GM18507 (cell line): ENCODE results near the gene TMEM60.
A peak's percentile ranks its signal among the peaks of the same experiment; 100 is the strongest.
"Not testable (repeated sequence)": the region's sequence is repeated elsewhere in the genome, so short reads cannot be mapped to it uniquely, and the experiment has no call there.

Experiments used
- DNase-seq: peaks from one replicate; pipeline ENCODE4 v3.0.0; 2011; ENCODE audit warnings: low read depth; ENCODE audit not compliant: insufficient read length; ENCODE audit errors: extremely low spot score
- FAIRE-seq: peaks from 2 replicates; lab custom pipeline; 2011; peaks lifted over from hg19 to GRCh38; lab: Jason Lieb, UNC

The TMEM60 gene

DNA sequence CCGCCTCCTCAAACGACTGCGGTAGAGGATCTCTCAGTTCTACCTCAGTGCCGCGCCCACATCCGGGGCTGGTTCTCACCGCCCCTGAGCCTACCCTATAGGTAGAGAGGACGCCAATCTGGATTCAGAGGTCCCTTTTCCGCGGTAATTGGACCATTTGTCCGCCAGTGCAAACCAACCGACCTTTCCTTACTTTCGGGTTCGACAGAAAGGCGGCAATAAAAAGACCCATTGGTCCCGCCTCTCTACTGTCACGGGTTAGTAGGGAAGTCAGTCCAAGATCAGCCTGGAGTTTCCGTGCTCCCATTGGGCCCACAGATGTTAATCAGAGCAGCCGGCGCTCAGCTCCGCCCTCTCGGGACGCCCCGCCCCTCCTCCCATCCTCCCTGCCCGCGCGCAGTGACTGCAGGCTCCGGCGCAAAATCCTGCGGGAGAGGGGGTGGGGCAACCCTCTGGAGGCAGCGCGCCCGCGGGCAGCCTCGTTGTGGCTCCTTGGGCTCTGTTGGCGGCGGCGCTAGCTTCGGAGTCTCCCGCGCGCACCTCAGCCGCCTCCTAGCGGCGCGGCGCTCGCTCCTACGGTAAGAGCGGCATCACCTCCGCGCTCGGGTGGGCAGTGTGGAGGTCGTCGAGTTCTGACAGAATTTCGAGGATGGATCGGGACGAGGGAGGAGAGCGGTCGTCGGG lies at the start of gene TMEM60, which contains the start of gene PHTF2:
Gene TMEM60, minus strand, starts transcription at position 41 of the 684 bp plus-strand sequence. CDS start 4,061 bp downstream, outside the sequence.
Gene PHTF2, plus strand, starts transcription at position 380 of the 684 bp plus-strand sequence.
- peak; percentile 97 for FAIRE-seq
- DNase-seq, result peak; percentile 79

GRCh38 chr7:77846317-77847092 lies 48.3 kb upstream of the TMEM60 start:
- FAIRE-seq (no peak), DNase-seq (no peak)

GRCh38 chr7:77843194-77843593 lies 45.0 kb upstream of the TMEM60 start:
- DNase-seq, result no peak
- no peak for FAIRE-seq

- FAIRE-seq (no peak), DNase-seq (no peak)
These were observed 41.7 kb upstream of the TMEM60 start for GRCh38 chr7:77839919-77840318.

GRCh38 chr7:77838929-77839491 lies 40.8 kb upstream of the TMEM60 start:
- FAIRE-seq (no peak), DNase-seq (no peak)

GRCh38 chr7:77837966-77838365 lies 39.7 kb upstream of the TMEM60 start:
- FAIRE-seq, result peak; percentile 33
- no peak for DNase-seq

- FAIRE-seq (no peak), DNase-seq (no peak)
These were observed 39.0 kb upstream of the TMEM60 start for GRCh38 chr7:77837275-77837674.

DNA sequence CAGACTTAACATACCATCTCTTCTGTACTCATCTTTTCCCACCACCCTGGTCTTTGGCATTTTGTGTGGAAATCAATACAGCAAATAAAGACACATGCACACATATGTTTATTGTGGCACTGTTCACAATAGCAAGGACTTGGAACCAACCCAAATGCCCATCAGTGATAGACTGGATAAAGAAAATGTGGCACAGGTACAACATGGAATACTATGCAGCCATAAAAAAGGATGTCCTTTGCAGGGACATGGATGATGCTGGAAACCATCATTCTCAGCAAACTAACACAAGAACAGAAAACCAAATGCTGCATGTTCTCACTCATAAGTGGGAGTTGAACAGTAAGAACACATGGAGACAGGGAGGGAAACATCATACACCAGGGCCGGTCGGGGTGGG lies 38.2 kb upstream of the TMEM60 start:
- not testable (repeated sequence) for FAIRE-seq

GRCh38 chr7:77833136-77833535 lies 34.9 kb upstream of the TMEM60 start:
- FAIRE-seq, result no peak
- DNase-seq, result no peak

More for the DNA sequence above, 38.2 kb upstream of the TMEM60 start:
- DNase-seq, result not testable (repeated sequence)

DNA sequence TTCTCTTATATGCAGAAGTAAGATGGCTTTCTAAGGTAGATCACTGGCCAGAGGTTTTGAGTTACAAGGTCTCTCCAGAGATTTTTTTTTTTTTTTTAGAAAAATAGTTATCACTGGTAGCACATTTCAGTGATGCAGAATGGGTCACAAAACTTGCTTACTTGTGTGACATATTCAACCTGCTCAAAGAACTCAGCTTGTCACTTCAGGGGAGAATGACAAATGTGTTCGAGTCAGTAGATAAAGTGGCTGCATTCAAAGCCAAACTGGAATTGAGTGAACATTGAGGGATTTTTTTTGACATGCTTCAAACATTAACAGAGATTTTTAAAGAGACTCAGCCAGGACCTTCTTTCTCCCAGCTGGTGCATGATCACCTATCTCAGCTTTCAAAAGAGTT lies 33.7 kb upstream of the TMEM60 start:
- DNase-seq, result no peak
- no peak for FAIRE-seq

GRCh38 chr7:77831481-77831880 lies 33.2 kb upstream of the TMEM60 start:
- FAIRE-seq (no peak), DNase-seq (no peak)

DNA sequence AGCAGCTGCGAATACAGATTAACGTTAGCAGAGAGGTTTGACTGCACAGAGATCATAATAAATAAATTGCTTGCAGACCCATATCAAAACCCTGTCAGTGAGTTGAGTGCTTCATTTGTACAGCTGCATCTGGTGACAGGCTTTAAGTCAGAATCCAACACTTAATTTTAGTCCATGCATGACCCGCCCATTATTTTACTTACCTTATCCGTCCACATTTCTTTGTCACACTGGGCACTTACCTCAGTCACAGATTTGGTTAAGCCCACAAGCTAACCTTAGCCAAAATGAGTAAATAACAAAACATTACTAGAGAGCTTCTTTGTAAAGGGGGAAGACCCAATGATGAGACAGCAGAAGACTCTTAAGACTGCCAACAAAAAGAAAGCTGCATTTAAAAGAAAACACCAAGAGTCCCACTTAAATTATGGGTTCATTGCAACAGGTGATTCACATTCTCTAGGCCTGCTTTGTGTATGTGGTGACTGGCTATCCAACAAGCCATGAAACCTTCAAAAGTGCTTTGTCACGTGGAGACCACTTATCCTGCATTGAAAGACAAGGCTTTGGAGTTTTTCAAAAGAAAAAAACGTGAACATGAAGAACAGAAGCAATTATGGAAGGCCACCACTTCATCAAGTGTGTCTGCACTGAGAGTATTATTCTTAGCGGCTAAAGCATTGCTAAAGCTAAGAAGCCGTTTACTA lies 32.6 kb upstream of the TMEM60 start:
- DNase-seq (no peak), FAIRE-seq (peak; percentile 18)

- FAIRE-seq, result no peak
These were observed 29.8 kb upstream of the TMEM60 start for GRCh38 chr7:77827999-77828398.

GRCh38 chr7:77826300-77826699 lies 28.1 kb upstream of the TMEM60 start:
- DNase-seq (no peak), FAIRE-seq (no peak)

More at GRCh38 chr7:77827999-77828398, 29.8 kb upstream of the TMEM60 start:
- DNase-seq, result no peak

DNA sequence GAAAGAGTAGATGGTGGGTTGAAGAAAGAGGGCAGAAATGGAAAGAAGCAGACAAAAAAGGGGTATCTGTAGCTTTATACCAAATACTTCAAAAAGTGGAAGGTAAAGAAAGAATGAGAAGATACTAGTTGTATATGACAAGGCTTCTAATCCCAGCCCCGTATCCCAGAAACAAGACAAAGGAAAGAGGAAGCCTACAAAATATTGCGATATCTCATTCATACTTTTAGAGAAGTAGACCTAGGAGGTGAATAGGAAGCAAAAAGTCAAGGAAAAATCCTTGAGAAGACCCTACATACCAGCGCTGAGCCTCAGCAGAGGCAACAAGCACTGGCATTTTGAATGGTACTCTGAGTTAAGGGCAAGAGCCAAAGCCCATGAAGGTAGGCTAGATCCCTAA lies 26.9 kb upstream of the TMEM60 start:
- no peak for FAIRE-seq
- no peak for DNase-seq

- no peak for FAIRE-seq
These were observed 26.4 kb upstream of the TMEM60 start for GRCh38 chr7:77824636-77825035.

DNA sequence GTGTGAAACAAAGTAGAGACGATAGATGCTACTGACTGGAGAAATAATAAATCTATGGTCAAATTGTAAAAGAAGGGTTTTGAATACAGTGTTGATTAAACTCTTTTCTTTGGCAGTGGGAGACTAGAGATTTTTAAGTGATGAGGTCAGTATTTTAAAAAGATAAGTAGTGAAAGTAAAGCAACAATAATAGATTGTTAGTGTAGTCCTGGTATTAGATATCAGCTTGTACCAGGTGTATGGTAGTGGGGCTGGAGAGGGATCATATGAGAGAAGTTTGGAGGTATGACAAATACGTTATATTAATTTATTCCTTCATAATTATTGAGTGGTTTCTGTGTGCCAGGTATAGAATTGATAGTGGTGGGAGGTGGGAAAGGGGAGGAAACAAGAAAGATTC lies 25.6 kb upstream of the TMEM60 start:
- DNase-seq (no peak), FAIRE-seq (no peak)

More at GRCh38 chr7:77824636-77825035, 26.4 kb upstream of the TMEM60 start:
- DNase-seq, result no peak

DNA sequence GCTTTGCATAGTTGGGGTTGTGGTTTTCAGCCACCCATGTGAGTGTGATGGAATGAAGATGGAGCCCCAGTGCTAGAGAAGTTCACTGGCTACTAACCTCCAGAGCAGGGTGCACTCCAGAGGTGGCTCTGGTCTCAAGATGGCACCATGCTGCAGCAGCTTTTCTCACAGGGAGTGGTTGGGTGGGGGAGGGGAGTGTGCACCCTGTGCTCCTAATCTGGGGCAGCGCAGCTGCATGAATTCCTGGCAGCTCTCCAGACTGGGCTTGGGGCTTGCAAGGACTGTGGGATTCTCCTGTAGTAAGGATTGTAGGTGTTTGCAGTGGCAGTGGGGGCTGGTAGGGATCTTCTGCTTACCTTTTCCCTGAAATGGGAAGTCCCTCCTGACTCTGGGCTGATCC lies 24.0 kb upstream of the TMEM60 start:
- DNase-seq (no peak), FAIRE-seq (no peak)

DNA sequence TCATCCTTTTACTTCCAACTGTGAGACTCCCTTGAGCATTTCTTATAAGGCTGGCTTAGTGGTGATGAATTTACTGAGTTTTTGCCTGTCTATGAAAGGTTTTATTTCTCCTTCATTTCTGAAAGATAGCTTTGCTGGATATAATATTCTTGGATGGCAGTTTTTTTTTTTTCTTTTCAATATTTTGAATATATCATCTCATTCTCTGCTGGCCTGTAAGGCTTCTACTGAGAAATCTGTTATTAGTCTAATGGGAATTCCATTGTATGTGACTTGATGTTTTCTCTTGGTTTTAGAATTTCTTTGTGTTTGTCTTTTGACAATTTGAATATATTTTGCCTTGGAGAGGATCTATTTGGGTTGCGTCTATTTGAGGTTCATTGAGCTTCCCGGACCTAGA lies 22.7 kb upstream of the TMEM60 start:
- FAIRE-seq (no peak), DNase-seq (no peak)

DNA sequence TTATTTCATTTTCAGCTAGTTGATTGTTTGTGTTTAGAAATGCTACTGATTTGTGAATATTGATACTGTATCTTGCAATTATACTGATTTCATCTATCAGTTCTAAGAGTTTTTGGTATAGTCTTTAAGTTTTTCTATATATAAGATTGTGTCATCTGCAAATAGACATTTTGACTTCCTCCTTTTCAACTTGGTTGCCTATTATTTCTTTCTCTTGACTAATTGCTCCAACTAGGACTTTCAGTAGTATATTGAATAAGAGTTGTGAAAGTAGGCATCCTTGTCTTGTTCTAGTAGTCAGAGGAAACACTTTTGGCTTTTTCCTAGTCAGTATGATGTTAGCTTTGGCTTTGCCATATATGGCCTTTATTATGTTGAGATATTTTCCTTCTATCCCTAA lies 20.8 kb upstream of the TMEM60 start:
- DNase-seq (no peak), FAIRE-seq (no peak)
